Astrocyte of the cerebellum (primary cell): ENCODE results near the gene GGACT.

ENCODE experiments used
- DNase-seq: peaks from one replicate; pipeline ENCODE4 v3.0.0-alpha.2; 2011; ENCODE audit warnings: low read depth
- H3K4me3 ChIP-seq: 2 replicates; pipeline ENCODE4 v1.5.1; 2011; ENCODE audit warnings: mild to moderate bottlenecking, low read depth, low read length, moderate library complexity
- CTCF ChIP-seq: IDR thresholded peaks from 2 replicates; pipeline ENCODE4 v1.5.1; 2012; ENCODE audit warnings: low read length, low read depth, moderate library complexity, mild to moderate bottlenecking; ENCODE audit errors: missing control alignments
- in situ Hi-C: cut with HindIII; loops from 2 replicates; pipeline ENCODE4 v1.10.0; 2017; ENCODE audit warnings: low sequenced_read_pairs

GGACT gene

GRCh38 chr13:100602493-100603111 lies 14.0 kb upstream of the GGACT start:
- no peak for DNase-seq
- in situ Hi-C loops = no loop called here
- H3K4me3 ChIP-seq = no peak overlapping the region
- no peak for TF ChIP-seq CTCF

GRCh38 chr13:100601716-100602115 lies 13.1 kb upstream of the GGACT start:
- in situ Hi-C loops = no loop called here
- no peak for DNase-seq
- H3K4me3 ChIP-seq = no peak overlapping the region
- TF ChIP-seq CTCF = no peak

GRCh38 chr13:100600915-100601314 lies 12.3 kb upstream of the GGACT start:
- no peak overlapping the region for H3K4me3 ChIP-seq
- DNase-seq = no peak
- TF ChIP-seq CTCF = no peak
- in situ Hi-C loops = no loop called here

GRCh38 chr13:100600461-100600860 lies 11.9 kb upstream of the GGACT start:
- no peak for DNase-seq
- no peak for TF ChIP-seq CTCF
- H3K4me3 ChIP-seq = no peak overlapping the region
- in situ Hi-C loops = no loop called here

GRCh38 chr13:100597253-100597652 lies 8.7 kb upstream of the GGACT start:
- H3K4me3 ChIP-seq = no peak overlapping the region
- in situ Hi-C loops = loop anchor here (5.0 kb wide), 1 partner anchor 60 kb away; no protein-coding TSS in a partner anchor
- no peak for TF ChIP-seq CTCF
- no peak for DNase-seq

GRCh38 chr13:100596516-100596915 lies 7.9 kb upstream of the GGACT start:
- DNase-seq = no peak
- TF ChIP-seq CTCF = no peak
- H3K4me3 ChIP-seq = no peak overlapping the region
- in situ Hi-C loops = loop anchor here (5.0 kb wide), 1 partner anchor 61 kb away; no protein-coding TSS in a partner anchor
